HG03378 (cell line): ENCODE results near the gene IL13RA1.
"Not testable (repeated sequence)": the region's sequence is repeated elsewhere in the genome, so short reads cannot be mapped to it uniquely, and the experiment has no call there.

ENCODE experiments used
- ATAC-seq: cut with Tn5 transposase; IDR thresholded peaks from one replicate; pipeline ENCODE4 v1.9.1; 2021; ENCODE audit warnings: mild to moderate bottlenecking, moderate library complexity; ENCODE audit not compliant: unreplicated experiment

The IL13RA1 gene

GRCh38 chrX:118726887-118727685, at the start of gene IL13RA1:
IL13RA1 (plus strand) TSS chrX:118727606; CDS start chrX:118727639, 33 bp downstream.
- ATAC-seq, result no peak

- no peak for ATAC-seq
These were observed 48.1 kb upstream of the IL13RA1 start for GRCh38 chrX:118679290-118679689.

GRCh38 chrX:118682258-118683014, 45.0 kb upstream of the IL13RA1 start:
- no peak for ATAC-seq

GRCh38 chrX:118685393-118685792, 42.0 kb upstream of the IL13RA1 start:
- no peak for ATAC-seq

- ATAC-seq, result no peak
These were observed 38.5 kb upstream of the IL13RA1 start for GRCh38 chrX:118688935-118689334.

GRCh38 chrX:118693843-118694242, 33.6 kb upstream of the IL13RA1 start:
- no peak for ATAC-seq

GRCh38 chrX:118694638-118695037, 32.8 kb upstream of the IL13RA1 start:
- ATAC-seq, result no peak

- no peak for ATAC-seq
These were observed 28.8 kb upstream of the IL13RA1 start for GRCh38 chrX:118698516-118699170.

GRCh38 chrX:118702741-118703140, 24.7 kb upstream of the IL13RA1 start:
- no peak for ATAC-seq

GRCh38 chrX:118706681-118707080, 20.7 kb upstream of the IL13RA1 start:
- ATAC-seq, result no peak

GRCh38 chrX:118714521-118714920, 12.9 kb upstream of the IL13RA1 start:
- no peak for ATAC-seq

GRCh38 chrX:118715917-118716316, 11.5 kb upstream of the IL13RA1 start:
- ATAC-seq, result not testable (repeated sequence)

GRCh38 chrX:118716833-118717232, 10.6 kb upstream of the IL13RA1 start:
- not testable (repeated sequence) for ATAC-seq

GRCh38 chrX:118717678-118718391, 9.6 kb upstream of the IL13RA1 start:
- ATAC-seq, result no peak

GRCh38 chrX:118718737-118719136, 8.7 kb upstream of the IL13RA1 start:
- ATAC-seq, result no peak

- ATAC-seq, result no peak
These were observed 7.2 kb upstream of the IL13RA1 start for GRCh38 chrX:118720058-118720707.

- no peak for ATAC-seq
These were observed 4.0 kb upstream of the IL13RA1 start for GRCh38 chrX:118723376-118723775.

- no peak for ATAC-seq
These were observed 3.0 kb upstream of the IL13RA1 start for GRCh38 chrX:118724365-118724764.

- ATAC-seq, result no peak
These were observed 2.6 kb upstream of the IL13RA1 start for GRCh38 chrX:118724775-118725174.

GRCh38 chrX:118726396-118726795, 1.0 kb upstream of the IL13RA1 start:
- no peak for ATAC-seq
